Kidney (tissue), 14 donors: ENCODE measurements around the gene GRID1. TPM values are rescaled to one million over a fixed set of nuclear protein-coding genes. Genes with fewer than 3 reads are reported as not detected.

Experiments
- DNase-seq, 5 donors: peaks; one replicate each; pipeline ENCODE4 v3.0.0-alpha.2; 2013 to 2020
- FAIRE-seq: peaks from 2 replicates; lab custom pipeline; 2012; peaks lifted over from hg19 to GRCh38; lab: Jason Lieb, UNC
- H3K27ac ChIP-seq, 2 donors: one replicate each; pipeline ENCODE4 v1.7.0; 2013; ENCODE audit warnings: low read depth in 2 of 2, low read length in 2 of 2, inconsistent platforms in 1 of 2
- H3K27me3 ChIP-seq: one replicate; pipeline ENCODE4 v1.7.1; 2013; ENCODE audit warnings: low read length, inconsistent platforms; ENCODE audit not compliant: control insufficient read depth, insufficient read depth
- H3K36me3 ChIP-seq, 3 donors: one replicate each; pipeline versions ENCODE4 v1.7.0 to v1.7.1; 2013; ENCODE audit warnings: low read length in 3 of 3, control low read depth in 1 of 3, inconsistent platforms in 1 of 3; ENCODE audit not compliant: insufficient read depth in 3 of 3, control insufficient read depth in 2 of 3
- H3K4me1 ChIP-seq, 3 donors: one replicate each; pipeline versions ENCODE4 v1.7.0 to v1.7.1; 2013; ENCODE audit warnings: low read length in 3 of 3, inconsistent platforms in 1 of 3, low read depth in 1 of 3; ENCODE audit not compliant: control insufficient read depth in 2 of 3, insufficient read depth in 2 of 3
- H3K4me3 ChIP-seq, 3 donors: one replicate each; pipeline versions ENCODE4 v1.7.0 to v1.8.1; 2013; ENCODE audit warnings: low read length in 3 of 3, control low read depth in 1 of 3, inconsistent platforms in 1 of 3
- H3K9ac ChIP-seq, 3 donors: one replicate each; pipeline versions ENCODE4 v1.7.0 to v1.7.1; 2013; ENCODE audit warnings: low read length in 3 of 3, control low read depth in 1 of 3, inconsistent platforms in 1 of 3
- H3K9me3 ChIP-seq, 3 donors: one replicate each; pipeline versions ENCODE4 v1.7.0 to v1.7.1; 2013; ENCODE audit warnings: low read length in 3 of 3, control low read depth in 1 of 3, inconsistent platforms in 1 of 3; ENCODE audit not compliant: control insufficient read depth in 2 of 3, insufficient read depth in 1 of 3
- intact Hi-C: fragments of 100-400 bp; cut with DNase I; formaldehyde crosslinking; loops from one replicate; pipeline ENCODE4 v1.11.1; 2022
- polyA plus RNA-seq: library from polyadenylated mRNA; stranded (reverse); fragments of 350-450 nt; fragmentation: Illumina TruSeq; extraction: RNeasy Lipid Tissue Mini Kit (QIAGEN cat#74804); gene quantifications from one replicate; pipeline ENCODE4 v1.2.3, GENCODE V29; 2014; ENCODE audit warnings: low read depth, low replicate concordance; ENCODE audit not compliant: insufficient read depth
- total RNA-seq: library from RNA; stranded (reverse); fragmentation: NEBNext Ultra II Directional; extraction: Animal tissue kit (Norgen Biotek cat#: 25700); gene quantifications from one replicate; pipeline ENCODE4 v1.2.1, GENCODE V29; 2021
- TF ChIP-seq, protein P1 (sequence below): IDR thresholded peaks from 3 replicates; pipeline ENCODE4 v1.5.1; 2012; ENCODE audit warnings: mild to moderate bottlenecking, moderate library complexity, borderline replicate concordance; ENCODE audit not compliant: insufficient read depth; ENCODE audit errors: extremely low read depth
- donor health status: control.
- donor health status: control.
- donor health status: control.
- donor health status: control.
- donor health status: control.
- donor health status: DM: yes; HTN: yes; CAD: no.
- donor health status: Normal renal cell carcinoma (clear cell type).

GRID1 gene
- total and polyA plus RNA-seq, 2 donors from 2014 or later, result 0.37 to 1.4 TPM

DNA sequence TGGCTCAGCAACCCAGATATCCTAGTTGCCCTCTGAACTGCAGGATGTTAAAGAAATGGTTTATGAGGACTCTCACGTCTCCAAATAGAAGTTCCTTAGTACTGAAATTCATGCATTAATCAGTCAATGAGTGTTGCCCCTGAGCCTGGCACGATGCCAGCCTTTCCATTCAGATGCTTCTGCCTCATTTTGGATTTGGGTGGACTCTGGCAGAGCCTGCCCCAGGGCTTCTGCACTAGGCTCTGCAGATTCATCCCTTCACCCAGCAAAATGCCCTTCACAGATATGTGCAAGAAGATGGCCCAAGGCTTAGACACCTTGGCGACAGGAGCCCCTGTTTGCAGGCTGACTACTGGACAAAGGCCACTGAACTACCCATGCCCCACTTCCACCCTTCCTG, 747.8 kb downstream of the GRID1 start:
- FAIRE-seq, result no peak
- Histone ChIP-seq H3K9ac (no peak overlapping the region), H3K4me1 (no peaks in the 10 kb centered on the region), H3K9me3 (no peaks in the 10 kb centered on the region), H3K27ac (no peak overlapping the region), H3K4me3 (no peak overlapping the region), H3K36me3 (no peaks in the 10 kb centered on the region), H3K27me3 (no peaks in the 10 kb centered on the region)
- intact Hi-C loops, result no loop called here
- TF ChIP-seq, protein P1, sequence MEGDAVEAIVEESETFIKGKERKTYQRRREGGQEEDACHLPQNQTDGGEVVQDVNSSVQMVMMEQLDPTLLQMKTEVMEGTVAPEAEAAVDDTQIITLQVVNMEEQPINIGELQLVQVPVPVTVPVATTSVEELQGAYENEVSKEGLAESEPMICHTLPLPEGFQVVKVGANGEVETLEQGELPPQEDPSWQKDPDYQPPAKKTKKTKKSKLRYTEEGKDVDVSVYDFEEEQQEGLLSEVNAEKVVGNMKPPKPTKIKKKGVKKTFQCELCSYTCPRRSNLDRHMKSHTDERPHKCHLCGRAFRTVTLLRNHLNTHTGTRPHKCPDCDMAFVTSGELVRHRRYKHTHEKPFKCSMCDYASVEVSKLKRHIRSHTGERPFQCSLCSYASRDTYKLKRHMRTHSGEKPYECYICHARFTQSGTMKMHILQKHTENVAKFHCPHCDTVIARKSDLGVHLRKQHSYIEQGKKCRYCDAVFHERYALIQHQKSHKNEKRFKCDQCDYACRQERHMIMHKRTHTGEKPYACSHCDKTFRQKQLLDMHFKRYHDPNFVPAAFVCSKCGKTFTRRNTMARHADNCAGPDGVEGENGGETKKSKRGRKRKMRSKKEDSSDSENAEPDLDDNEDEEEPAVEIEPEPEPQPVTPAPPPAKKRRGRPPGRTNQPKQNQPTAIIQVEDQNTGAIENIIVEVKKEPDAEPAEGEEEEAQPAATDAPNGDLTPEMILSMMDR, result no peak
- DNase-seq, result no peak

DNA sequence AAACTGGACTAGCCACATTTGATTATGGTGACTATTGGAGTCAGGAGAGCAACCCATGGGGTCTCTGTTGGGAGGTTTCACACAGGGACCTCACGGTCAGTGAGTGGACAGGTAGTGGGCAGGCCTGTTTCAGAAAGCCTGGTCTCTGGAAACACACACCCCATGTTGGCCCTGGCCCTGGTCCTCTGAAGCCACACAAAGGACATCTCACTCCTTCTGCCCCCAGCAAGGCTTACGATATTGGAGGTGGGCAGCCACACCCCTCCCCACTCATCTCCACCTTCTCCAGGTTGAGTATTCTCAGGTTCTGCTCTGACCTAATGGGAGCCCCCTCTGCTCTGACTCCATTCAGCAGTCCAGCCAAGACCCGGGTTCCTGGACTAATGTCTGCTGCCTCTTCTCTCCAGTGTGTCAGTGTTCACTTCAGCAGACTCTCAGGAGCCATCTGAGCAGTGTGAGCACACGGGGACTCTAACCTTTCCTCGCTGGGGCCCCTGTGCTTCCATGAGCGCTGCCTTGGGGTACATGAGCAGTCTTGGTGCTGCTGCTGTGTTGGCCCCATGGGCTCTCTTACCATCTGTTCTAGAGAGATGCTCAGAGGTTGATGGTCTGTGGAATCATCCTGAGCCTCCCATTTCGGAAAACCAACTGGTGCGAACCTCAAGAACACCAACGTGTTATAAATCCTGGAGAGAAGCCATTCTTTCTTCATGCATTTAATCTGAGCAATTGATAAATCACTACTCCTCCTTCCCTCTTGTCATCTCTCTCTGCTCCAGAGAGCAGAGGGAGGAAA, 748.6 kb downstream of the GRID1 start:
- FAIRE-seq, result no peak

DNA sequence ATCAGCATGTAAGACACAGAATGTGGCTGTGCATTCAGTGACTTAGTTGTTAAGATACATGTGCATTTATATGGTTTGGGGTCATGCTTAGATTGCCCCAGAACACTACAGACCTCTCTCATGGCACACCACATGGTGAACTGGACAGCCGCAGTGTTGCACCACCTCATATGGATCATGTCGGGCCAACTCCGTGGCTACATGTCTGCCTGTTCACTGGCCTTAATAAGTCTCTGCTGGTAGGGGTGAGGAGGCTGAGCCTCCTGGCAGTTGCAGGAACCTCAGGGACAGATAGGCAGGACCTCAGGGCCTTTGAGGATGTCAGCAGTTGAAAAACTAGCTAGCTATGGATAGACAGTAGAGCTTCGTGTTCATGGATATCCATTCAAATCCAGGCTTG, 751.0 kb downstream of the GRID1 start:
- no peak for FAIRE-seq
- H3K36me3 ChIP-seq, result no peaks in the 10 kb centered on the region
- no peaks in the 10 kb centered on the region for H3K27me3 ChIP-seq
- DNase-seq, result no peak
- TF ChIP-seq, protein P1, result no peak
- H3K4me3 ChIP-seq, result no peak overlapping the region
- no peak overlapping the region for H3K27ac ChIP-seq
- H3K4me1 ChIP-seq, result no peaks in the 10 kb centered on the region
- intact Hi-C loops, result no loop called here
- H3K9ac ChIP-seq, result no peak overlapping the region
- no peaks in the 10 kb centered on the region for H3K9me3 ChIP-seq

More for the DNA sequence above, 748.6 kb downstream of the GRID1 start:
- Histone ChIP-seq H3K27me3 (no peaks in the 10 kb centered on the region), H3K4me3 (no peak overlapping the region), H3K36me3 (no peaks in the 10 kb centered on the region), H3K9me3 (no peaks in the 10 kb centered on the region), H3K9ac (no peak overlapping the region), H3K27ac (no peak overlapping the region), H3K4me1 (no peaks in the 10 kb centered on the region)
- TF ChIP-seq, protein P1, result no peak
- intact Hi-C loops, result no loop called here
- DNase-seq, result no peak

DNA sequence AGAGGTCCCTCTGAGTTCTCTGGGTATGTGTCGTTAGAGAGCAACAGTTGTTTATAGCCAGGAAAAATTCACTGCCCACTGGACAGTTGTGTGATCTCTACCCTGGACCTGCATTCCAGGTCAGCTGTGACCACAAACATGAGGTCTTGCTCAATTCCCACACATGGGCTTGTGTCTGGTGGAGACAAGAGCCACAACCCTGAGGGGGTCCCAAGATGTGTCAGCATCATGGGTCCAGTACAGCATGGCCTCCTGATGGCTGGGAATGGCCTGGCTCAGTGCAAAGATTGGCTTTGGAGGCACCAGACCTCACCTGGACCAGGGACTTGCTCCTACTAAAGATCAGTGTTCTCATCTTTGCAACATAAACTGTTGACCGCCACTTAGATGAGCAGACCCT, 751.6 kb downstream of the GRID1 start:
- Histone ChIP-seq H3K27ac (no peak overlapping the region), H3K36me3 (no peaks in the 10 kb centered on the region), H3K4me1 (no peaks in the 10 kb centered on the region), H3K4me3 (no peak overlapping the region), H3K9me3 (no peaks in the 10 kb centered on the region), H3K27me3 (no peaks in the 10 kb centered on the region), H3K9ac (no peak overlapping the region)
- FAIRE-seq, result no peak
- DNase-seq, result no peak
- TF ChIP-seq, protein P1, result no peak
- intact Hi-C loops, result no loop called here
